Colonic mucosa (tissue), 4 donors: Measurements from ENCODE around the gene STRN. TPM values are rescaled to one million over a fixed set of nuclear protein-coding genes. Genes with fewer than 3 reads are reported as not detected.
"Not testable (repeated sequence)": the region's sequence is repeated elsewhere in the genome, so short reads cannot be mapped to it uniquely, and the experiment has no call there.

Source experiments
- DNase-seq: peaks from one replicate; pipeline ENCODE4 v3.0.0-alpha.2; 2020
- H3K27ac ChIP-seq: fragments of 200-600 bp; one replicate; pipeline ENCODE4 v1.8.0; 2021
- H3K27me3 ChIP-seq: fragments of 200-600 bp; one replicate; pipeline ENCODE4 v1.8.0; 2021
- H3K36me3 ChIP-seq: fragments of 200-600 bp; one replicate; pipeline ENCODE4 v1.8.0; 2021
- H3K4me1 ChIP-seq: fragments of 200-600 bp; one replicate; pipeline ENCODE4 v1.8.0; 2021; ENCODE audit warnings: mild to moderate bottlenecking
- H3K4me3 ChIP-seq: fragments of 200-600 bp; one replicate; pipeline ENCODE4 v1.8.0; 2021
- H3K9ac ChIP-seq, 2 donors: one replicate each; pipeline ENCODE4 v1.7.0; 2013; ENCODE audit warnings: control low read depth in 2 of 2, low read depth in 2 of 2, low read length in 2 of 2
- H3K9me3 ChIP-seq: fragments of 200-600 bp; one replicate; pipeline ENCODE4 v1.8.0; 2021
- intact Hi-C: fragments of 100-400 bp; cut with DNase I; formaldehyde crosslinking; loops from one replicate; pipeline ENCODE4 v1.14.1; 2022
- total RNA-seq, 2 donors: library from RNA; stranded (reverse); fragmentation: NEBNext Ultra II Directional in 1 of 2; extraction: Animal tissue kit (Norgen Biotek cat#: 25700) in 1 of 2; gene quantifications; one replicate each; pipeline ENCODE4 v1.2.1, GENCODE V29; 2021
- TF ChIP-seq, protein P1 (sequence below): fragments of 200-600 bp; IDR thresholded peaks from one replicate; pipeline ENCODE4 v1.8.0; 2022; ENCODE audit warnings: antibody characterized with exemption, mild to moderate bottlenecking
- donor health status: healthy.
- donor health status: DM: no; HTN: no; CAD: no.
- donor health status: DM: no; HTN: no; CAD: no.

STRN gene
- total RNA-seq, 2 donors from 2014 or later: 36.5 to 48.6 TPM

DNA sequence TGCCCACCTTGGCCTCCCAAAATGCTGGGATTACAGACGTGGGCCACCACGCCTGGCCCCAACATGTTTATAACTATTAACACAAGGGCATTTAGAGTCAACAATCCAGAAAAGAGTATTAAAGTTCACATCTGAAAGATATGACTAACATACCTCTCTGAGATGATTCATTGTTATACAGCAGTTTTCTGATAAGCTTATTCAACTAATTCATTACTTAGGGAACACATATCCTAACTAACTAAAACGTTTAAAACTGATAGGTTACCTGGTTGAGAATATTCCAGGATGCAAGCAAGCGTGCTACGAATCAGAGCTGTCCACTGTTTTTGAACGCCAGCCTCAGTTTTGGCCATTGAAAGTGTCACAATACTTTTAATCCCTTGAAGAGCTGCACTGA is 34.0 kb upstream of the STRN start:
- intact Hi-C loops: loop anchor here (5.0 to 10.0 kb wide), 2 partner anchors 146 to 218 kb away; no protein-coding TSS in a partner anchor
- Histone ChIP-seq H3K36me3 (no peaks in the 10 kb centered on the region), H3K27me3 (no peaks in the 10 kb centered on the region), H3K9ac (no peak overlapping the region), H3K4me3 (no peak overlapping the region), H3K9me3 (no peaks in the 10 kb centered on the region), H3K4me1 (no peaks in the 10 kb centered on the region), H3K27ac (peak overlapping the region; percentile 28)
- no peak for DNase-seq
- TF ChIP-seq, protein P1, sequence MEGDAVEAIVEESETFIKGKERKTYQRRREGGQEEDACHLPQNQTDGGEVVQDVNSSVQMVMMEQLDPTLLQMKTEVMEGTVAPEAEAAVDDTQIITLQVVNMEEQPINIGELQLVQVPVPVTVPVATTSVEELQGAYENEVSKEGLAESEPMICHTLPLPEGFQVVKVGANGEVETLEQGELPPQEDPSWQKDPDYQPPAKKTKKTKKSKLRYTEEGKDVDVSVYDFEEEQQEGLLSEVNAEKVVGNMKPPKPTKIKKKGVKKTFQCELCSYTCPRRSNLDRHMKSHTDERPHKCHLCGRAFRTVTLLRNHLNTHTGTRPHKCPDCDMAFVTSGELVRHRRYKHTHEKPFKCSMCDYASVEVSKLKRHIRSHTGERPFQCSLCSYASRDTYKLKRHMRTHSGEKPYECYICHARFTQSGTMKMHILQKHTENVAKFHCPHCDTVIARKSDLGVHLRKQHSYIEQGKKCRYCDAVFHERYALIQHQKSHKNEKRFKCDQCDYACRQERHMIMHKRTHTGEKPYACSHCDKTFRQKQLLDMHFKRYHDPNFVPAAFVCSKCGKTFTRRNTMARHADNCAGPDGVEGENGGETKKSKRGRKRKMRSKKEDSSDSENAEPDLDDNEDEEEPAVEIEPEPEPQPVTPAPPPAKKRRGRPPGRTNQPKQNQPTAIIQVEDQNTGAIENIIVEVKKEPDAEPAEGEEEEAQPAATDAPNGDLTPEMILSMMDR: no peak

DNA sequence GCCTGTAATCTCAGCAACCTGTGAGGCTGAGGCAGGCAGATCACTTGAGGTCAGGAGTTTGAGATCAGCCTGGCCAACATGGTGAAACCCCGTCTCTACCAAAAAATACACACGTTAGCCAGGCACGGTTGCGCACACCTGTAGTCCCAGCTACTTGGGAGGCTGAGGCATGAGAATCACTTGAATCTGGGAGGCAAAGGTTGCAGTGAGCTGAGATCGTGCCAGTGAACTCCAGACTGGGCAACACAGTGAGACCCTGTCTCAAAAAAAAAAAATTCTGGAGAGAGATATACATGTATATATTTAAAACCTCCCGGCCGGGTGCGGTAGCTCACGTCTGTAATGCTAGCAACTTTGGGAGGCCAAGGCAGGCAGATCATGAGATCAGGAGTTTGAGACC is 33.1 kb upstream of the STRN start:
- H3K27me3 ChIP-seq, intact Hi-C loops, H3K9me3 ChIP-seq, DNase-seq, H3K4me1 ChIP-seq, H3K4me3 ChIP-seq, H3K9ac ChIP-seq, H3K27ac ChIP-seq, H3K36me3 ChIP-seq: not testable (repeated sequence)

DNA sequence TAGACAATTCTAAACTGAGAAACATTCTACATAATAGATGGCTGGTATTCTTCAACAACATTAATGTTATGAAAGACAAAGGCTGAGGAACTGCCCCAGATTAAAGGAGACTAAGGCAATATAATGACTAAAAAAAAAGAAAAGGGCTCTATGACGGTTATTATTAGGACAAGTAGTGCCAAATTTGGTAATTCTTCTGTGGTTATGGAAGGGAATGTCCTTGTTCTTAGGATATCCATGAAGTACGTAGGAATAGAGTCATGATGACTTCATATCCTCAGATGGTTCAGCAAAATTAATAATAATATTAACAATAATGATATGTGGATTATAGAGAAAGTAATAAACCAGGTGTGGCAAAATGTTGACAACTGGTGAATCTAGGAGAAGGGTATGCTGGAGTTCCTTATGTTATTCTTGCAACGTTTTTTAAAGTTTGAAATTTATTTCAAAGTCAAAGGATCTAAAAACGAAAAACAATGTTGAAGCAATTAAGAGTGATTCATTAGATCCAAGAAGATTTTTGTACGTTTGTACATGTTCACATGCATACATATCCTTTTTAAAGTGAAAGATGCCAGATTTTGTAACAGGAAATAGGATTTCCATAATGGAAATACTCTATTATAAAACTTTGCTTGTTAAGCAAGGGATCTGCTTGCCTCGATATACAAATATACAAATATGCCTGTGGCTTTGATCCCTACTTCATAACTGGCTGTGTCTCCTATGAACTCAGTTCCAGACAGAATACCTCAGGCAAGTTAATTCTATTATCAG is 27.7 kb upstream of the STRN start:
- TF ChIP-seq, protein P1: no peak
- Histone ChIP-seq H3K4me3 (no peak overlapping the region), H3K27me3 (no peaks in the 10 kb centered on the region), H3K9ac (no peak overlapping the region), H3K27ac (no peak overlapping the region), H3K9me3 (no peaks in the 10 kb centered on the region), H3K36me3 (no peaks in the 10 kb centered on the region), H3K4me1 (no peaks in the 10 kb centered on the region)
- intact Hi-C loops: no loop called here
- DNase-seq: no peak

DNA sequence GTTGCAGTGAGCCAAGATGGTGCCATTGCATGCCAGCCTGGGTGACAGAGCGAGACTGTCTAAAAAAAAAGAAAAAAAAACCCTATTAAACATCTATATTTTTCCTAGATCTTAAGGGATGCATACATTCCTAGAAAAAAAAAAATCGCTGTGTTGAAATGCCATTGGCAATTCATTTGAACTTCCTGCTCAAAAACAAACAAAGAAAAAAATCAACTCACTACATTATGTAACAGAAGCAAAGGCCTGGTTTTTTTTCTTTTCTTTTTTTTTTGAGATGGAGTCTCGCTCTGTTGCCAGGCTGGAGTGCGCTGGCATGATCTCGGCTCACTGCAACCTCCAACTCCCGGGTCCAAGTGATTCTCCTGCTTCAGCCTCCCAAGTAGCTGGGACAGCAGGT is 21.7 kb upstream of the STRN start:
- Histone ChIP-seq H3K36me3 (no peaks in the 10 kb centered on the region), H3K9me3 (no peaks in the 10 kb centered on the region), H3K4me3 (no peak overlapping the region), H3K27me3 (no peaks in the 10 kb centered on the region), H3K27ac (no peak overlapping the region), H3K9ac (no peak overlapping the region), H3K4me1 (no peaks in the 10 kb centered on the region)
- intact Hi-C loops: no loop called here
- no peak for DNase-seq
- TF ChIP-seq, protein P1: no peak

DNA sequence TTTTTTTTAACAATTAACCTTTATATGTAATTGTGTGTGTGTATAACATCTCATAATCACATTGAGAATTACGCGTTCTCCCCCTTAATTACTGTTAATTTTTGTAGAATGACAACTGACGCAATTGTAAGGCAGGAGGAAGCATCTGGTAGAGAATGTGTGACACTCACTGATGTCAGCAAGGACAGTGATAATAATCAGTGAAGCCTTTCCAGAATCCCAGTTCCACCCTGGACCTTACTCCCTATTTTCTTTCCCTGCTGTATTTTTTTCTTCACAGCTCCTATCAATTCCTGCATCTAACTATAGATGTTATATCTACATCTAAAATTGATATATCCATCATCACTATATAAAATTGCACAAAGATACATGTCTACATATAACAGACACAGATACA is 16.1 kb upstream of the STRN start:
- no peaks in the 10 kb centered on the region for H3K36me3 ChIP-seq
- no peaks in the 10 kb centered on the region for H3K27me3 ChIP-seq
- H3K4me3 ChIP-seq: no peak overlapping the region
- no peaks in the 10 kb centered on the region for H3K4me1 ChIP-seq
- no peaks in the 10 kb centered on the region for H3K9me3 ChIP-seq
- H3K9ac ChIP-seq: no peak overlapping the region
- no peak overlapping the region for H3K27ac ChIP-seq
- TF ChIP-seq, protein P1: no peak
- DNase-seq: no peak
- intact Hi-C loops: no loop called here

DNA sequence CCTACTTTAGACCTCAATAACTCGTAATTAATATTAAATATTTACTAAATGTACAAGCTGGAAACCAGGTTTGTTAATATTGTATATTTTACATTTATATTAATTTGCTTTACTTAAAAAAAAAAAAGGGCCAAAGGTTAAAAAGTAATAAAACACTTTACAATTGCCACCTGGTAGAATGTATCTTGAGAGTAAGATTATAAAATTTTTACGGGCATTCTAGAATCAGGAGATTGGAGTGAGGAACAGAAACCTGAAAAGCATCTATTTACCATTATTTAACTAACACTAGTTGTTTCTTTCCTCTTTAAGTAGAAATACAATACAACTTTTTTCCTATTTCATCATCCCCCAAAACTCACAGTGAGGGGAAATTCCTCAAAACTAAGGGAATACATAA is 15.6 kb upstream of the STRN start:
- H3K4me1 ChIP-seq: no peaks in the 10 kb centered on the region
- TF ChIP-seq, protein P1: no peak
- H3K4me3 ChIP-seq: no peak overlapping the region
- intact Hi-C loops: no loop called here
- H3K9ac ChIP-seq: no peak overlapping the region
- no peaks in the 10 kb centered on the region for H3K9me3 ChIP-seq
- H3K27ac ChIP-seq: no peak overlapping the region
- no peak for DNase-seq
- H3K36me3 ChIP-seq: no peaks in the 10 kb centered on the region
- H3K27me3 ChIP-seq: no peaks in the 10 kb centered on the region

DNA sequence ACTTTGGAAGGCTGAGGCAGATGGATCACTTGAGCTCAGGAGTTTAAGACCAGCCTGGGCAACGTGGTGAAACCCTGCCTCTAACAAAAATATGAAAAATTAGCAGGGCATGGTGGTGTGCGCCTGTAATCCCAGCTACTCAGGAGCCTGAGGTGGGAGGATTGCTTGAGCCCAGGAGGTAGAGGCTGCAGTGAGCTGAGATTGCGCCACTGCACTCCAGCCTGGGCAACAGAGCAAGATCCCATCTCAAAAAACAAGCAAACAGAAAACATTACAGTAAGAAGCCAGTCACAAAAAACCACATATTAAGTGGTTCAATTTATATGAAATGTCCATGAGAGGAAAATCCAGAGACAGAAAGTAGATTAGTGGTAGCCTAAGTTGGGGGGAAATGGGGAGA is 12.7 kb upstream of the STRN start:
- H3K4me3 ChIP-seq, DNase-seq, H3K9me3 ChIP-seq, intact Hi-C loops, H3K4me1 ChIP-seq, H3K27ac ChIP-seq, H3K27me3 ChIP-seq, H3K36me3 ChIP-seq, H3K9ac ChIP-seq: not testable (repeated sequence)
